Activated CD4-positive, alpha-beta T cell treated with anti-CD3 and anti-CD28 coated beads, Interleukin-2, amount 50 U/mL, for 48 hours (primary cell): ENCODE data around the gene PCDHA1.

Experiments
- DNase-seq, 2 experiments: peaks; one replicate each; pipeline ENCODE4 v3.0.0-alpha.2; 2020

PCDHA1 gene

DNA sequence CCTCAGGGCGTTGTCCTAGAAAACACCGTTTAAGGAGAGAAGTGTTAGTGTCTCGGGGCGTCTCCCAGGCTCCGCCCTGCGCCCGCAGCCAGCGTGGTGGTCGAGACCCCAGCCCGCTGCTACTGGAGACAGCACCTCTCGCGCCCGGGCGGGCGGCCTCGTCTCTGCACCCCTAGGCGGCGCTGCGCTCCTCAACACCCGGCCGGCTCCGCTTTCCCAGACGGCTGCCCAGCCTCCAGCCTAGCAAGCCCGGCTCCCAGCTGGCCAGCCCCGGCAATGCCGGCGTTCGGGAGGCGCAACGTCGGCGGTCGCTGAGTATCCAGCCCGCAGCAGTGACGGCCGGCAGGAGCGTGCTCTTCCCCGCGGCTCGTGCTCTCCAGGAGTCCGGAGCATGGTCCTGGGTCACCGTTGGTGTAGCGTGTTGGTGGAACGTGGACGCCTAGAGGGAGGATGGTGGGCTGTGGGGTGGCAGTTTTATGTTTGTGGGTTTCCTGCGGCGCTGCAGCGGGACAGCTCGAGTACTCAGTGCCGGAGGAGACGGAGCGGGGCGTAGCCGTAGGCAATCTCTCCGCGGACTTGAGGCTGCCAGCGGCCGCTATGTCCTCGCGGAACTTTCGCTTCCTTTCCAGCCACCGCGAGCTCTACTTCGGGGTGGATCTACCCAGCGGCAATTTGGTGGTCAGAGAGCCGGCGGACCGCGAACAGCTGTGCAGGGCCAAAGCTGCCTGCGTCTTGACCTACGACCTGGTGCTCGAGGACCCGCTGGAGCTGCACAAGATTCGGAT, 140.7 kb downstream of the PCDHA1 start:
- DNase-seq = peak; percentile 34 to 53

DNA sequence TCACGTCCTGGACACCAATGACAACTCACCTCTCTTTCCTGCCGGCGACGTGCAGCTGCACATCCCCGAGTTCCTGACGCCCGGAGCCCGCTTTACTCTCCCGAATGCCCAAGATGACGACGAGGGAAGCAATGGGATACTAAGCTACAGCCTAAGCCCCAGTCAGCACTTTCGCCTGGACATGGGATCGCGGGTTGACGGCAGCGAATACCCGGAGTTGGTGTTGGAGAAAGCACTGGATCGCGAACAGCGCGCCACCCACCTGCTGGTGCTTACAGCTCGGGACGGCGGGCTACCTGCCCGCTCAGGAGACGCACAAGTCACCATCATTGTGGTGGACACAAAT, 141.3 kb downstream of the PCDHA1 start:
- DNase-seq = no peak

DNA sequence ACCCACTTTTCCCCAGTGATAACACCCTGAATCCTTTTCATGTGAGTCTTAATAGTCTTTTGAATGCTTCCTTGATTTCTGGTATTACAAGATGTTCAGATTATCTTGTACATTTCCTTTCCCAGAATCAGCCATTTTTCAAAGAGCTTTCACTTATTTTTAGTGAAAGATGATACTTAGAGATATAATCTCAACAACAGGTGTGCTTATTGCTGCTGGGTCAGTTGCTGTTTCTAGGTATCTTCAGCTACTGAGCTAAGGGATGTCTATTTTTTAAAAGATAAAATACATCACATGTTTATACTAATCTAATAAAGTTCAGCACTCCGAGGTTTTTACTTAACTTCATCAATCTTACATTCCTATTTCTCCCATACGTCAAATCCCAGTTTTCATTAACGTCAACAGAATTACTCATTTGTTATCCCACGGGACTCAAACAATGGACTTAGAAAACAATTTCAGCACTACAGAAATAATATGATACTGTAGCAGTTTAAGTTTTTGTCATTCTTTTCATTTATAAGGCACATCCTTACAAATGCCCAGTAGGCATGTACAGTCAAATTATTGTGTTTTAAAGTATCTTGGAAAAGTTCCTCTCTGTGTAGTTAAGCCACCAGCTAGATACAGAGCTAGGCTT, 149.1 kb downstream of the PCDHA1 start:
- no peak for DNase-seq

DNA sequence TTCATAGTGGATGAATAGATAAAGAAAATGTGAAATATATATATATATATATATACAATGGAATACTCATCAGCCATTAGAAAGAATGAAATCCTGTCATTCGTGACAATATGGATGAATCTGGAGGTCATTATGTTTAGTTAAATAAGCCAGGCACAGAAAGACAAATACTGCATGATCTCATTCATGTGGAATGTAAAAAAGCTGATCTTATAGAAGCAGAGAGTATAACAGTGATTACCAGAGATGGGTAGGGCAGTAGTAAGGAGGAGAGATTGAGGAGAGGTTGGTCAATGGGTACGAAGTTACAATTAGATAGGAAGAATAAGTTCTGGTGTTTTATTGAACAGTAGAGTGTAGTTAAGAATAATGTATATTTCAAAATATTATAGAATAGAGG, 160.6 kb downstream of the PCDHA1 start:
- DNase-seq = no peak

DNA sequence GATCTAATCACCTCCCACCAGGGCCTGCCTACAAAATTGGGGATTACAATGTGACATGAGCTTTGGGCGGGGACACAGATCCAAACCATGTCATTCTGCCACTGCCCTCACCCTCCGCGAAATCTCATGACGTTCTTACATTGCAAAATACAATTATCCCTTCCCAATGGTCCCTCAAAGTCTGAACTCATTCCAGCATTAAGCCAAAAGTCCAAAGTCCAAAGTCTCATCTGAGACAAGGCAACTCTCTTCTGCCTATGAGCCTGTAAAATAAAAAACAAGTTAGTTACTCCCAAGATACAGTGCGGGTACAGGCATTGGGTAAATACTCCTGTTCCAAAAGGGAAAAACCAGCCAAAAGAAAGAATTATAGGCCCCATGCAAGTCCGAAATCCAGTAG, 165.7 kb downstream of the PCDHA1 start:
- DNase-seq = no peak

DNA sequence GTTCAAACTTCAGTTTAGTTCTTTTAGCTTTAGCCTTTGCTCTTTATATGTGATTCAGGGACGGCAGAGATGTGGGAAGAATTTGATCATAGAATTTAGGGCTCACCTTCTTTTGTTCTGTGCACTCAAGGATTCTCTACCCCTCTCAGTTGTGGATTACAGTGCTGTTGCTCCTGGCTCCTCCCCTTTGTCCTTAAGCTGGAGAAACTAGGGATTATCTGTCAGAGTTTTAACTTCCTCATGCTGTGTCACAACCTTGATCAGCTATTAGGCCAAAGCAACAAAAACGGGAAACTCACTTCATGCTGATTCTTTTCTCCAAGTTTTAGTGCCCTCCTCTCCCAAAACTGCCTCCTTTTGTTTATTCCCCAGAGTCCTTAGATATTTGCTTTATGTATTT, 167.3 kb downstream of the PCDHA1 start:
- DNase-seq = no peak

DNA sequence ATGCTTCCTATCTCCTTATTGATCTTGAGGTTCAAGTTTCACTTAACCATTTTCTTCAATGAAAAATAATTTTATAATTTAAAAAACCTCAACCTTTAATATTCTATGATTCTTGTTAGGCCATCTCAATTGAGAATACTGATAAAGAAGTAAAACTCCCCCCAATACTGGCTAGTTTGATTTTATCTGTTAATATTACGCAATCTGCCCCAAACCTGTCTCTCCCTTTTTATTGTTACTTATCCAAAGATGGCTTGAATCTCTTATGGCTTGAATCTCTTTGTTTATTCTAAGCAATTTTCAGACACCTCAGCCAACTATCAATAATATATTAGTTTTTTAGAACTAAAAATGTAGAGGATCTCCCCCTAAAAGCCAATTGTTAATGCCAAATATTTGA, 176.2 kb downstream of the PCDHA1 start:
- no peak for DNase-seq

DNA sequence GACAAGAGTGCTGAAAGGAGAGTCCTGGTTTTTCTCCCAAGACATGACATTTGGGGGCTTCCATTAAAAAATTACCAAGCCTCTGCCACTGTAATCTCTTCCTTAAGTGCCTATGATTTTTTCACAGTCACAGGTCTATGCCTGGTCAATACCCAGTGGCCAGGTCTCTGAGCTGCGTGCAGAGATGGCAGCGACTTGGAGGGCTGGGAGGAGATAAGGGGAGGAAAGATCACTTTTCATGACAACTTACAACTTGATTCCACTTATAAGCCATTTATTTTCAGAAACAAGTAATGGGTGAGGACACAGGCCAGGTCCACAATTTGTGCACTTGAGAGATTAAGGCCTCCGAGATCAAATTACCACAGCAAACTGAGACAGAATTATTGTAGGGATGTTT, 178.4 kb downstream of the PCDHA1 start:
- no peak for DNase-seq

DNA sequence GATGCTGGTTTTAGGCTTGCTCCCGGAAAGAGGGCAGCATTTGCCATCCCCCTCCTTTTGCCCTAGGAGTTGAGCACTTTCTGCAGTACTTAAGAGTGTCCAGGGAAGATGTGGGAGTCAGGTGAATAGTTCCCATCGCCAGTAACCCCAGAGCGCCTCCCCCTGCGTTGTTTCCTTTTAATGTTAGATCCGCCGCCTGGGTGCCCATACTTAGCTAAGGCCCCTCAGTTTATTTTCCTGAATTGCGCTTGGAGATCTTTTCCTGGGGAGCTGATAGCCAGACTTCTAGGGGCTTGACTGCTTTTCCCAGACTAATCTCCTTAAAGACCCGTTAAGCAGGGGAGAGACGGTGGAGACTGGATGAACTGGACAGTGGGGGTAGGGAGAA, 180.0 kb downstream of the PCDHA1 start:
- DNase-seq = no peak

DNA sequence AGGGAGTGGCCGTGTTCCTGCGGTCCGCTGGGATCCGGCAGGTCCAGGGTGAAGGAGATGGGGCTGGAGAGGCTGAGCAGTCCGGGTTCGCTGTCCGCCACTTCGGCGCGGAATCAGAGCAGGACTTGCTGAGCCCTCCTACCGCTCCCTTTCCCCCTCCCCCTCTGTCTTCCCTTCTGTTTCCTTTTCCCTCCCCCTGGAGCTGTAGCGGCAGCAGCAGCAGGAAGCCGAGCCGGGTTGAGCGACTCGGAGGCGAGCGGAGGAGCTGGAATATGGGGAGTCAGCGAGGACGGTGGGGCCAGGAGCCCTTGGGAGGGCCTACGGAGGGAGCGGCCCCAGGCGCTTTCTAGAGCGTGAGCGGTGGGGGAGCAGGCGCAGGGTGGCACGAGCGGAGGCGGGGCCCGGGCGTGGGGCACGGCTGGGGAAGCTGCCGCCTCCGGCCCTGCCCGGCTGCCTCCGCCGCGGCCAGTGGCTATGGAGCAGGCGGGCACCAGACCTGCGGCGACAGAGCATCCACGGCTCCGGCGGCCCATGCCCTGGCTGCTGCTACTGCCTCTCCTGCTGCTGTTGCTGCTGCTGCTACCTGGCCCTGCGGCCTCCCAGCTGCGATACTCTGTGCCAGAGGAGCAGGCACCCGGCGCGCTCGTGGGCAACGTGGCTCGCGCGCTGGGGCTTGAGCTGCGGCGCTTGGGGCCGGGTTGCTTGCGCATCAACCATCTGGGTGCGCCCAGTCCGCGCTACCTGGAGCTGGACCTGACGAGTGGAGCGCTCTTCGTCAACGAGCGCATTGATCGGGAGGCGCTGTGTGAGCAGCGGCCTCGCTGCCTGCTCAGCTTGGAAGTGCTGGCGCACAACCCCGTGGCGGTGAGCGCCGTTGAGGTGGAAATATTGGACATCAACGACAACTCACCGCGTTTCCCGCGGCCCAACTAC, 180.6 kb downstream of the PCDHA1 start, which contains the start of gene PCDHAC2:
TSS of gene PCDHAC2 (plus strand) at position 184 of the 933 bp plus-strand sequence. CDS start at position 475, 291 bp downstream.
- DNase-seq = no peak

DNA sequence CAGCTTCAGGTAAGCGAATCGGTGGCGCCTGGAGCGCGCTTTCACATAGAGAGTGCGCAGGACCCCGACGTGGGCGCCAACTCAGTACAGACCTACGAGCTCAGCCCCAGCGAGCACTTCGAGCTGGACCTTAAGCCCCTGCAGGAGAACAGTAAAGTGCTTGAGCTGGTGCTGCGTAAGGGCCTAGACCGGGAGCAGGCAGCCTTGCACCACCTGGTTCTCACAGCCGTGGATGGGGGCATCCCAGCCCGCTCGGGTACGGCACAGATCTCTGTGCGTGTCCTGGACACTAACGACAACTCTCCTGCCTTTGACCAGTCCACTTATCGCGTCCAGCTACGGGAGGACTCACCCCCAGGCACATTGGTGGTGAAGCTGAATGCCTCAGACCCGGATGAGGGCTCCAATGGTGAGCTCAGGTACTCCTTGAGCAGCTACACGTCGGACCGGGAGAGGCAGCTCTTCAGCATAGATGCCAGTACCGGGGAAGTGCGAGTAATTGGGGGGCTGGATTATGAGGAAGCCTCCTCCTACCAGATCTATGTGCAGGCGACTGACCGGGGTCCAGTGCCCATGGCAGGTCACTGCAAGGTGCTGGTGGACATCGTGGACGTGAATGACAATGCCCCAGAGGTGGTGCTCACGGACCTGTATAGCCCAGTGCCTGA, 181.4 kb downstream of the PCDHA1 start:
- no peak for DNase-seq

DNA sequence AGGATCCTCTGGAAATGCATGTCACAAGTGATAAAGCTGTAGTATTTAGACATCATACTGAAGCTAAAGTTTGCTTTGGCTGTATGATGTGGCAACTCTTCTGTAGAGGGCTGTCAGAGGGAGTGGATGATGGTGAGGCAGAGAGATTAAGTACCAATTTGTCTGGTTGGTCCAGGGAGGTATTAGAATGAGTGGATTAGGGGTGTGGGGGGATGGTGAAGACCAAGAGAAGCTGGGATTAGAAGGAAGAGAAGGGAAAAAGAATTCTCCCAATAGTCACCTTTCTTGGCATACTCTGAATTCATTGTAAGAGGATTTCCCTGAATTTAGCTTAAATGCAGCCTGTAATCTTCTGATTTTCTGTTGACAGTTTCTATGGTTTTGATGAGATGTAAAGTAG, 183.9 kb downstream of the PCDHA1 start:
- no peak for DNase-seq

DNA sequence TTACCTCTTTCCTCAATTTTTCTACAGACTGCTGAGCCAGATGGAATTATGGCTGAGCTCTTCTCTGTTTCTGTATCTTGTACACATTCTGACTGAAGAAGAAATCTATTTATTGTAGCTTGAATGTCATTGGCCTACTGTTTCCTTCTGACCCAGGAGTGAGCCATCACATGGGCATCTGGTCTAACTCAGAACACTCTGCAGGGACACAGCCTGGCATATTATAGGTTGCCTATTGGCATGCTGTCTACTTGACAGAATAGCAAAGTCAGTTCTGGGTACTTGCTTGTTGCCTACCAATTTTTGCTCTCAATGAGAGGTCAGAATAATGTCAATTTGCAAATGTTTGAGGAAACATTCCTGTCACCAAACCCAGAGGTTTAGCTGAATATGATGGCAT, 187.6 kb downstream of the PCDHA1 start:
- no peak for DNase-seq

DNA sequence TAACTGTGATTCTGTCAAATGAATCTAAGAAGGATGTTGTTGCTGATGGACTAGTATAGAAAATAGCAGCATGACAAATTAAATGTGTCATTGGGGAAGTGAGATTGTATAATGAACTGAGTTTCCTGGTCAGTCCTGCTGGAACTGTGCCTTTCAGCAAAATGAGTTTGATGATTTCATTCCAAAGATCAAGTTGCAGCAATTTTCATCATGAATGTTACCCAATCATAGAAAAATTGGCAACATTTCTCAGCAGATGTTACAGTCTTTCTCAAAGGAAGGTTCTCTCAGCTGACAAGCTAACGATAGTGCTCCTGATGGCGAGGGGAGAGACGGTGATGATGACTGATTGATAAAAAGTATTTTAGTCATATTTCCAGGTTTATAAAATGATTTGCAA, 191.1 kb downstream of the PCDHA1 start:
- no peak for DNase-seq

DNA sequence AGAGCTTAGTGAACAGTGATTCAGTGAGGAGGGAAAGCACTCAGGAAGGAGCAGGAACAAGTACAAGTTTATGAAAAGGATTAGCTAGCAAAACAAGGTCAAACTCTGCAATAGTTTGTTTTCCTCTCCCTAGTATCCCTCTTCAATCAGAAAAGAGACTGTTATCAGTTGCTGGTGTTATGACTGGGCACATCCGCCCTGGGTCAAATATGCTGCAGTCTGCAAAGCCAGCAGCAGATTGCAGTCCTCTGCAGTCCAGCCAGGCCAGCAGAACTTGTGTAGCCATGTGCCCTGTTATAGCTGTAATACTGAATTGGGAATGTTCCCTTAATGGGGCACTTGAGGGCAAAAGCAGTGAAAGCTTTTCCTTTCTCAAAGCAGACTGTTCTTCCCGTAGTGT, 192.3 kb downstream of the PCDHA1 start:
- no peak for DNase-seq

DNA sequence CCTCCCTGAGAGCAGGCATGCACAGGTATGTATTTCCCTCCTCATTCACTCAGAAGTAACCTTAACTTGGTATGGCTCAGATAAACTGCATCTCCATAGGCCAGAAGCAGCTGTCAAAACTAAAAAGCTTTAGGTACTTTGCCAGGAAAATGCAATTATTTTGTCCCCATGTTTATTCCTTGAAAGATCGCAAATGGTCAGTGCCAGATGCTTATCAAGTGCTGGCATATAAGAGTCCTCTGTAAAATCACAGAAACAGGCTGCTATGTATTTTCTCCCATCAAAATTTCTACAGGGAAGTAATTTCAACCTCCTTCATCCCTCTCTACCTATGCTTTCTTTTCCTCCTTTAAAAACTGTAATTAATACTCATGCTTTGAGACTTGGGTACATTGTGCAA, 193.0 kb downstream of the PCDHA1 start:
- DNase-seq = no peak

DNA sequence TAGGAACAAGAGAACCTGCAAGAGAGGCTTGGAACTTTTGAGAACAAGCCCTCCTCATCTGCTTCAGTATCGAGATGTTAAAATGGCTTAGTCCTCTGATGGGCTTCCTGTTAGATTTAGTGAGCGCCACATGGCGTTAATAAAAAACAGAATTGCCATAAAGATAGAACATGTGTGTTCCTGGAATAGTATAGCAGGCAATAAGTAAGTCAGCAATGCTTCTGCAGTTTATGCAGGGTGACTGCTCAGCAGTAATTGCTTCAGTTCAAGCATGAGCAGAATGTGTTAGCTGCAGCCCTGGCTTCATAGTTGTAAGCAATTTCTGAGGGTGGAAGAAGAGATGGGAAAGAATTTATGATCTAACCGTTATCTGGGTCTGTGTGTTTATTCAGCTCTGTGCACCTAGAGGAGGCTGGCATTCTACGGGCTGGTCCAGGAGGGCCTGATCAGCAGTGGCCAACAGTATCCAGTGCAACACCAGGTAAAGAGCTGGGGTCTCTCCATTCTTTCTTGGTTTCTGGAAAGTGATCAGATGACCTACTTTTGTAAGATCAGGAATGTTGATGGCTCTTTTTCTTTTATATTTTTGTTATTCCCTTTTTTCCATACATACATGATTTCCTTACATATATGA, 196.3 kb downstream of the PCDHA1 start:
- DNase-seq = no peak

DNA sequence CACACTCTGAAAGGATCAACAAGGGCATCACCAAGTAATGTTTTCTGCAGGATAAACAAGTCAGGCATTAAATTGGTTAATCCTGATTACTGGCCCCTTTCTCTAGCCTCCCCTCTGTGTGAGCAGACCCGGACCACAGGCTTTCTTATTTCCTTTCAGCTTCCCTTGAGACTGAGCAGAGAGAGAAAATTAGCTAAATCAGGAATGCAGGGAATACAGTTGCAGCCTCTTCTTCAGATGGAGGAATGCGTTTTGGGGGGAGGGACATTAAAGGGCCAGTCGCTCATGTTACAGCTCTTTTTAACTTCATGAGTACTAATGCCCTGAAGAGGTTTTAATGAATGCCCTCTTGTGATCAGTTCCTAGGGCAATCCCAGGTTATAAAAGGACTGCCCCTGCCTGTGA, 200.2 kb downstream of the PCDHA1 start:
- no peak for DNase-seq

DNA sequence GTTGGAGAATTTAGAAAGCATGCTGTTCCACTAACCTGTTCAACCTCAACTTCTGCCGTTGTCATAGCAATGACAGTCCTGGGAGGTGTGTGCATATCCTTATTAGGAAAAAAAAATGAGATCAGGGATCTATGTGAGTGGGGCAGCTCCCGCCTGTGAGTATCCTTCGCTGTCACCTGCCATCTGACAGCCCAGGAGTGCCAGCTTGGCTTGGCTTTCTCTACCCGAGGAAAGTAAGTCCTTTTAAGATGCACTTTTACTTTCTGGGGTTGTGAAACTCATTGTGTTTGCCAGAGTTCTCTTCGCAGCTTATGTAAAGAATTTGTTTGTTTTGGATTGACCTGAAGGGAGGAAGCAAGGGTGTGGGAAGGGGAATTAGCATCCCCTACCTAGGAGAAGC, 202.2 kb downstream of the PCDHA1 start:
- no peak for DNase-seq

DNA sequence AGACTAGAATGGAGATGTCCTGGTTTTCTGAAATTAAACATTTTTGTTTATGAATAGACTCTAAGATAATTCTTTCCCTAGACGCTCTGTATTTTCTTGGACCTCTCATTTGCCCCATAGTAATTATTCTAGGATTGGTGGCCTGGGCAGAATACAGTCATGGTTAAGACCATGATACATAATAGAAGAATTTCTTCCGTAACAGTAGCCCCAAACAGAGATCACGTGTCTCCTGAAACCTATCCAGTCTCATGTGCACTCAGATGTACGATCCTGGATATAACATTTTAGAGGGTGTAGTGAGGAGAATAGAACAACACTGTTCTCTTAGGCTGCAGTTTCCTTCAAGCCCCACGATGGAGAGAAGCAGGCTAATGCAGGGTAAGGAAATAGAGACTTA, 202.7 kb downstream of the PCDHA1 start:
- DNase-seq = no peak

DNA sequence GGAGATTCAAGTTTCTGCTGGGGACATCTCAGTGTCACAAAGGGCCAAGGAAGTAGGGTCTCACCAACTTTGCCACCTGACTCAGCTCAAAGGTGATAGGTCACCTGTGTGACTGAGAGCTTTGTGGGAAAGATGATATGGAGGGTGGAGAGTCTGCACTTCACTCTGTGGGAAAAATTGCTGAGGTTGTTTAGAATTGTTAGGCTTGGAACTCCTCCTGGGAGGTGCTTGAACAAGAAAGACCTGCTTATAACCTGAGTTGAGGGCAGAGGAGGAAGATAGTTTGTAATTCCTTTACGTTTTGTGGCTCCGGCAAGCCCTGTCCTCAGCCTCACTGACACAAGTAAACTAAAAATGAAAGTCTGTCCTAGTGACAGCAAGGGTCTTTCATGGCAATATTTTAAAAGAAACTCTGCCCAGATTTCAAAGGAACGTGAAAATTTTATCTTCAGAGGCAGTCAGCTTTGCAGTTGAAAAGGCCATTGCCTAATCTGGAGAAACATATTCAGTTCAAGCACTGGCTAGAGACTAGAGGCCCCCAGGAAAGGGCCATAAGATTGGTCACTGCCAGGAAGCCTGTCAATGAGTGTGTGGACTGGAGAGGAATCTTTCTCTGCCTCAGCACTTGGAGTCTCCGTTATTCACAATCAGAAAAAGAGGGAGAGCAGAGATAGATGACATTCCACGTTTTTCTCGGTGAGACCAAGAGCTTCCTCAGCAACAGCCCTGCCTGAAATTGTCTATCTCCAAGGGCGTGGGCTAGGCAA, 203.5 kb downstream of the PCDHA1 start:
- DNase-seq = no peak

DNA sequence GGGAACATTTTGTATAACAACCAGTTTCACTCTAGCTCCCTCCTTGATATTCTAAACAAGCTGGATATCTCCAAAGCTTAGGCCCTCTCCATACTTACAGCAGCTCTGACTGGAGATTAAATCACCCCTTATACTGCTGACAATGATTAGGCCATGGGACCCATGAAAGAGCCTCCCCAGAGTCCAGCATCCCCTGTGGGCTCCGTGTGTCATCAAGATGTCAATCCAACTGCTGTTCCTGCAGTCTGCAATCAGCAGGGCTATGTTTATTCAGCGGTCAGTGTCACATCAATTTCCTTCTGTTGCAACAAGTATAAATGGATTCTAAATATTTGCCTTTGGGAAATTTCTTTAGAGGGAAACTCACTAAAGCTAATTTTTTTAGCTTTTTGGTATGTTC, 206.9 kb downstream of the PCDHA1 start:
- no peak for DNase-seq
